Stimulated activated CD8-positive, alpha-beta memory T cell treated with anti-CD3 and anti-CD28 coated beads, Interleukin-2, amount 100 ng/mL, for 1 hour (primary cell): ENCODE data around the gene CDK5RAP3.

Source experiments
- DNase-seq, 2 donors: peaks; one replicate each; pipeline ENCODE4 v3.0.0-alpha.2; 2020; ENCODE audit warnings: low read depth in 2 of 2

The CDK5RAP3 gene

DNA sequence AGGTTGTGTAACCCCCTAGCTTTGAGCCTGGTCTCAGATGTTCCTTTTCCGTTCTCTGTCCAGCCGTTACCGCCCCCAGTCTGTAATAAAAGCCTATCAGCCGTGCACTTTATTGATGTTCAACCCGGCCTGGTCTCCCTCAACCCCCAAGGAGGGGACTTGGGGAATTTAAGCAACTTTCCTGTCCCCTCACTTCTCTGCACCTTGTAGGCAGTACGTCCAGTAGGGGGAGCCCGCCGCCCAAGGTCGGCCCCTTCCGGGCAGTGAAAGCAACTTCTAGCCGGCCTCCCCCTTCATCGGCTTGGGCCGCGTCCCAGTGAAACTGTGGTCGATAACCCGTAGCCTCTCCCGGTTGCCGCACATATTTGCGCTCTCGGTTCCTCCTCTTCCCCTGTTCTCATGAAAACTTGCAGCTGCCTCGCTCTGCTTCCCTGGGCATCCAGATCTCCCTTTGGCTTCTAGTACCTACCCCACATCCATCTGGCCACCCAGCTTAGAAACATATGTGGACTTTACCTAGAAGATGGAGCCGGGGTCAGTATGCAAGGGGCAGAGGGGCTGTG, 21.6 kb upstream of the CDK5RAP3 start:
- DNase-seq: peak; percentile 71

DNA sequence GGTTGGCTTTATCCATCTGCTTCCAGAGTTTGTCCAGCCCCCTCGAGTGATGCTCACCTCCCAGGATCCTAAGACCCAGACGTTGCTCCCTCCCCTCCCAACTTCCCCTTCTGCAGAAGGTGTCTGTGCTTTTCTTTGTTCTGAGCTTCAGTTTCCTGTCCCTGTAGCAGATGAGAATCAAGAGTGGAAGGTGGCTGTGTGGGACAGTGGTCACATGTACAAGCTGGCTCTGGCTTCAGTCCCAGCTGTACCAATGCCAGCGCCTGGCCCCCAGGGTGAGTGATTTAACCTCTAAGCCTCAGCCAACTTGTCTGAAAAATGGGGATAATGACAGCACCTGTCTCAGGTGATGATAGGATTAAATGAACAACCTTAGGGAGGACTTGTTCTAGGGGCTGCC, 21.0 kb upstream of the CDK5RAP3 start:
- DNase-seq: no peak

DNA sequence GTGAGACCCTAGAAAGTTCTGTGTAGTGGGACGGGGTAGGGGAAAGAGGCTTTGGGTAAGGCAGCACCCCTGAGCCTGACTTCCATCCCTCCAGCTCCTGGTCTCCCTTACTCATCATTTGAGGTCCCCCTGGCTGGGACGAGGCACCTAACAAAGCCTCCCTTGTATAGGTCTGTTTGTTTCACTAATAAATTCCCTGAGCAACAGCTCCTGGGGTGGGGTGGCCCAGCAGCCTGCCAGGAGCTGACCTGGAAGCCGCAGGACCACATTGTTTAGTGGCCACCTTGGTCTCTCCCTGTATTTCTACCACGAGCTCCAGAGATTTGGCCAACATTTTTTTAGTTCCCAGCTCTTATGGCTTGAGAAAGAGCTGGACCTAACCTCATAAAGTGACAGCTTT, 20.5 kb upstream of the CDK5RAP3 start:
- no peak for DNase-seq

DNA sequence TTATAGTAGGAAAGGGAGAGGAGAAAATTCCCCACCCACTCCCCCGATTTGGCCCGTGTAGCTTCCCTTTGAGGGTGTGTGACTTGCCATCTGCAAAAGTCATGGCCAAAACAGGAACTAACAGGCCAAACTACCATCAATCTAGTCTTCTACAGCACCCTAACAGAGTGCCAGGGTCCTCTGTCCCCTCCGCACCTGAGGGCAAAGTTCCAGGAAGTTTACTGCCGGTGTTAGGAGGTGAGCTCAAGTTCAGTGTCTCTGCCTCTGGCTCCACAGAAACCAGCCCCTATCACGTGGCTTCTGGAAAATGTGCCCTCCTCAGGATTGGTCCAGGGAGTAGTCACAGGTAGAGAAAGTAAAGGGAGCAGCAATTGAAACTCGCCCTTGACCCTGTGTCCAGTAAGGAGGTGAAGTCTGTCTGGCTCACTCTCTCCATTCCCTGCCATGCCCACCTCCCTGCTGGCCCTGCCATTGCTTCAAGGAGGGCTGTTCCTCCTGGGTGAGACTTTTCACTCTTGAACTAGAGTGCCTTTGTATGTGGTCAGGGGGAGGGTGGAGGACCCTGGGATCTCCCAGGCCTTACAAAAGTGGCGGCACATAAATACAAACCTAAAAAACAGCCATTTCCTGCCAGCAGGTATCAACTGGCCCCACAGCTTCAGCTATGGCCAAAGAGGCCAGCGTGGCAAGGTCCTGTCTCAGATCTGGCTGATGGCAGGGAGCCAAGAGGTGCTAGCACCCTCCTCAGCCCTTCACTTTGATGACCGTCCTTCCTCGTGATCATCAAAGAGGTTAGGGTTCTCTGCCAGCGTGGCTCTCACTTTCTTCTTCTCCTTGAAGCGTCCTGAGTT, 18.5 kb upstream of the CDK5RAP3 start:
- no peak for DNase-seq

GRCh38 chr17:47953909-47954308, 17.0 kb upstream of the CDK5RAP3 start:
- DNase-seq: no peak

- DNase-seq: no peak
Observed at GRCh38 chr17:47955497-47956461, 15.1 kb upstream of the CDK5RAP3 start.

DNA sequence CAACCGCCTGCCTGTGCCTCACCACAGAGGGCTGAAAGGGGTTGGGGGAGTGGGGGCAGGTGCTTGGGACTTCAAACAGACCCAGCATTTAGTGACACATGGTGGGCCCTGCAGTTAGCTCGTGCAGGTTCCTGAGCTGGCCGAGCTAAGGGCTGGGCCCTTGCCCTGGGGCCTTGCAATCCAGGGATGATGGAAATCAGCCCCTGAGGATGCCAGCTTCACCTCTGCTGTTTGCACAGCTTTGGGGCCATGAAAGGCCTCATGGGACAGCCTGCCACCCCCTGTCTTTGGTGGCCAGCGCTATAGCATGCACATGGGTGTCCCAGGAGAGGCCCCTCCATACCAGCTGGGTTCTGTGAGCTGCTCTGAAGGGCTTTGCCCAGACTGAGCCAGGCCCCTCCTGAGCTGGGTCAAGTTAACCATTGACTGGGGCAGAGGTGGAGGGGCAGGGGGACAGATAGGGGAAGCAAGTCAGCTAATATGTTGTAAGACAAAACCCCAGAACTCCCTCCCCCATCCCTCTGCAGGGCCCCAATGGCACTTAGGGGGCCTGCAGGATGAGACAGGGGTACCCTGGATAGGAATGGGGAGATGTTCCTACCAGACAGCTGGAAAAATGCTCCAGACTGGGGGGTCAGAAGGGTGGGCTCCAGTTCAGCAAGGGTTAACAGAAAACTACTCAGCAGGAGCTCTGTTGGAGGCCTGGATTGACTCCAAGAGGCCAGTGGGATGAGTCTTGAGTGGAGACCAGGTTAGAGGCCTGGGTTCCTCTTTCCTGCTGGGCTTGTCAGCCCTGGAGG, 13.9 kb upstream of the CDK5RAP3 start:
- DNase-seq: no peak

DNA sequence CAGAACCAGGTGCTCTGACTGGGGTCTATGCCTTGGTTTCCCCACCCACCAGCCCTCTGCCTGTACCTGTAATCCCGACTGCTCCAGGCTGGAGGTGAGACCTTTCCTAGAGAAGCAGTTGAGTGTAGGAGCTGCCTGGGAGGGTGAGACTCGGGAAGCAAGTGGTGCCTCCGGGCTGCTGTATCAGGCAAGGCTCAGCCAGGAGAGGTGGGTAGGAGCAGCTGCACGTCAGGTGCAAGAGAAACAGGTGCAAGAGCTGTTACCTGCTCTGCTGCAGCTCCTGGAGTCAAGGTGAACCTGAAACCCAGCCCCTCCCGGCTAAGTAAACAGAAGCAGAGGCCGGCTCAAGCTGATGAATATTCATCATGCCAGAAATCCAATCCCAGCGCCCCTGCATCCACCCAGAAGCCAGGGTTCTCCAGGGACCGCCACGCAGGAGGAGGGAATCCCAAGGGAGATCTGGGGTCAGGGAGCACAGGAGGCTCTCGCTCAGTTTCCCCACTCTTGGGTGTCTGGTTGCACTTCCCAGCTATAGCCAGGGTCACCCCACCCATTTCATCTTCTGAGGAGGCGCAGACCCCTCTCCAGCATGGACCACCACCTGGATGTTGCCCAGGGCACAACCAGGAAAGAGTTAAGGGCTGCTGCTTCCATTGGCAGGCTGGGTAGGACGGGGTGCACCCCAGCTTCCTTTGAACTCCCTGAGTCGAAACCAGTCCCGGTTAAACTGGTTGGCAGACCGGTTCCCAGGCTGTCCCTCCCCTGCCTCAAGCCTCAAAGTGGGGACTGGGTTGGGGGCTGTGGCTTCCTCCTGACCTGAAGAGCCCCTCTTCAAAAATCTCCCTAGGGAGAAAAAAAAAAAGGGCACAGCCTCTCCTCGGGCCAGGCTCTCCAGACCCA, 13.1 kb upstream of the CDK5RAP3 start, which contains the start of gene PRR15L:
TSS of gene PRR15L (minus strand) at position 293 of the 900 bp plus-strand sequence. CDS start 4,649 bp downstream, outside the sequence.
- no peak for DNase-seq

DNA sequence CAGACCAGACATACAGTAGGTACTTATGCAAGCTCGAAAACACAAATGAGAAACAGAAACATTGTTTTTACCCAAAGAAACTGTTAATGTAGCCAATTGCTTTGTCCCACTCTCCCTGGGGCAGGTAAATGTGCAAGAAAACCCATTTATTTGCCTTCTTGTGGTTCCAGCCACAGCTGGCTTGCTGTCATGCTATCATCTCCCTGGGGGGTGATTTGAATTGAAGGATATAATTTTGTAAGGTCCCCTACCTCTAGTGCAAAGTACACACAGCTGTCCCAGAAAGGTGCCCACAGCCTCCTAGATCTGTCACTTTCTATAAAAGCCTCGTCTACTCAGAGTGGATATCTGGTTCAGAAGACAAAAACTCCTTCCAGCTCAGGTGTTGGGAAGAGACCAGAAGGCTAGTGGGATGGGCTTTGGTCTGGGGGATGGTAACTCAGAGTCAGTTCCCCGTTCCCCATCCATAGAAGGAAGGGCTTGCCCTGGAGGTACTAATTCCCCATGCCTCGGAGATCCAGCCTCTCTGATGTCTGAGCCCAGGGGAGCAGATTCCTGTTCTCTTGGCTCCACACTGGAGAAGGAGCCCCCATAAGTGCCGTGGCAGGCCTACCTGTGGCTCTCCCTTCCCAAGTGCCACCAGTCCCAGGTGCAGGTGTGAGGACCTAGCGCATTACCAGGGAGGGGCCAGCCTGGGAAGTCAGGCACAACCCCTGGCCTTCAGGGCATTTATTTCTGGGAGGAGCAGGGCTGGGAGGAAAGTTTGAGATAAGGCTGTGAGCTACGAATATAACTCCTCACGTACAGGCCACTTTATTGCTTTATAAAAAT, 10.9 kb upstream of the CDK5RAP3 start:
- no peak for DNase-seq

DNA sequence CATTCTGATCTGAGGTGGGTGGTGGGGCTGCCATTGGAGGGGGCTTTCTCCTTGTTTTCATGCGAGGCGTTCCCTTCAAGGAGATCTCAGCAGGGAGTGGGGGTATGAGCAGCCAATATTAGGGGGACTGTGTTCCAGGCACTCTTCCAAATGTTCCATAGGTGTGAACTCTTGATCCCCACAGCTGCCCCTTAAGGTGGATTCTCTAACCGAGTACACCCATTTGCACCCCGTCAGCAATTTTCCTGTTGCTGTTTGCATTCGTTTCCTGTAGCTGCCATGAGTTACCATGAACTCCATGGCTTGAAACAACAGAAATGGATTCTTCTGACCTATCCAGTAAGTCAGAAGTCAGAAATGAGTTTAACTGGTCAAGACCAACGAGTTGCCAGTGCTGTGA, 9.5 kb upstream of the CDK5RAP3 start:
- no peak for DNase-seq

- DNase-seq: no peak
Observed at GRCh38 chr17:47962901-47963300, 8.0 kb upstream of the CDK5RAP3 start.

- no peak for DNase-seq
Observed at GRCh38 chr17:47964856-47965255, 6.1 kb upstream of the CDK5RAP3 start.

DNA sequence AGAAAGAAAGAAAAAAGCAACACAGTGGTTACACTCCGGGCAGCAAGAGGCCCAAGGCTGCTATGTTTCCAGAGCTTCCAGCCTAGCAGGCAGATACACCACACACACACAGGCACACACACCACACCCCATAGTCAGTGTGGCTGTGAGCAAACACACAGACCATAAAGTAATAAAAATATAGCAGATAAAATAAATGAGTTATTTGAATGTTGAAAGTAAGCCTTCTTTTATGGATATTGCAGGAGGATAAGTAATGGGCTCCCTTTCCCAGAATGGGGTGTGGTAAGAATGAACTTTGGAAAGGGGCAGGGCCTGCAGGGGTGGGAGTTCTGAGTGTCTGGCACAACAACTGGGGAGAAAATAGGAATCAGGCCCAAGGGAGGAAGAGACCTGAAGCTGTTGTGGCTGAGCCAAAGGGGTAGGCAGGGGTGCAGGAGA, 4.8 kb upstream of the CDK5RAP3 start:
- DNase-seq: no peak

- no peak for DNase-seq
Observed at GRCh38 chr17:47967607-47968252, 3.2 kb upstream of the CDK5RAP3 start.

- no peak for DNase-seq
Observed at GRCh38 chr17:47968836-47969235, 2.1 kb upstream of the CDK5RAP3 start.

- no peak for DNase-seq
Observed at GRCh38 chr17:47969930-47970724, 786 bp upstream of the CDK5RAP3 start.

- no peak for DNase-seq
Observed at GRCh38 chr17:47973541-47973940, 2.6 kb downstream of the CDK5RAP3 start.
